ELF-1 (cell line): ENCODE results near the gene LAMA4.

Experiments
- DNase-seq: peaks from one replicate; pipeline ENCODE4 v3.0.0-alpha.2; 2016; ENCODE audit warnings: low read depth, low spot score

LAMA4 gene, protein sequence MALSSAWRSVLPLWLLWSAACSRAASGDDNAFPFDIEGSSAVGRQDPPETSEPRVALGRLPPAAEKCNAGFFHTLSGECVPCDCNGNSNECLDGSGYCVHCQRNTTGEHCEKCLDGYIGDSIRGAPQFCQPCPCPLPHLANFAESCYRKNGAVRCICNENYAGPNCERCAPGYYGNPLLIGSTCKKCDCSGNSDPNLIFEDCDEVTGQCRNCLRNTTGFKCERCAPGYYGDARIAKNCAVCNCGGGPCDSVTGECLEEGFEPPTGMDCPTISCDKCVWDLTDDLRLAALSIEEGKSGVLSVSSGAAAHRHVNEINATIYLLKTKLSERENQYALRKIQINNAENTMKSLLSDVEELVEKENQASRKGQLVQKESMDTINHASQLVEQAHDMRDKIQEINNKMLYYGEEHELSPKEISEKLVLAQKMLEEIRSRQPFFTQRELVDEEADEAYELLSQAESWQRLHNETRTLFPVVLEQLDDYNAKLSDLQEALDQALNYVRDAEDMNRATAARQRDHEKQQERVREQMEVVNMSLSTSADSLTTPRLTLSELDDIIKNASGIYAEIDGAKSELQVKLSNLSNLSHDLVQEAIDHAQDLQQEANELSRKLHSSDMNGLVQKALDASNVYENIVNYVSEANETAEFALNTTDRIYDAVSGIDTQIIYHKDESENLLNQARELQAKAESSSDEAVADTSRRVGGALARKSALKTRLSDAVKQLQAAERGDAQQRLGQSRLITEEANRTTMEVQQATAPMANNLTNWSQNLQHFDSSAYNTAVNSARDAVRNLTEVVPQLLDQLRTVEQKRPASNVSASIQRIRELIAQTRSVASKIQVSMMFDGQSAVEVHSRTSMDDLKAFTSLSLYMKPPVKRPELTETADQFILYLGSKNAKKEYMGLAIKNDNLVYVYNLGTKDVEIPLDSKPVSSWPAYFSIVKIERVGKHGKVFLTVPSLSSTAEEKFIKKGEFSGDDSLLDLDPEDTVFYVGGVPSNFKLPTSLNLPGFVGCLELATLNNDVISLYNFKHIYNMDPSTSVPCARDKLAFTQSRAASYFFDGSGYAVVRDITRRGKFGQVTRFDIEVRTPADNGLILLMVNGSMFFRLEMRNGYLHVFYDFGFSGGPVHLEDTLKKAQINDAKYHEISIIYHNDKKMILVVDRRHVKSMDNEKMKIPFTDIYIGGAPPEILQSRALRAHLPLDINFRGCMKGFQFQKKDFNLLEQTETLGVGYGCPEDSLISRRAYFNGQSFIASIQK (N-terminal part only)

DNA sequence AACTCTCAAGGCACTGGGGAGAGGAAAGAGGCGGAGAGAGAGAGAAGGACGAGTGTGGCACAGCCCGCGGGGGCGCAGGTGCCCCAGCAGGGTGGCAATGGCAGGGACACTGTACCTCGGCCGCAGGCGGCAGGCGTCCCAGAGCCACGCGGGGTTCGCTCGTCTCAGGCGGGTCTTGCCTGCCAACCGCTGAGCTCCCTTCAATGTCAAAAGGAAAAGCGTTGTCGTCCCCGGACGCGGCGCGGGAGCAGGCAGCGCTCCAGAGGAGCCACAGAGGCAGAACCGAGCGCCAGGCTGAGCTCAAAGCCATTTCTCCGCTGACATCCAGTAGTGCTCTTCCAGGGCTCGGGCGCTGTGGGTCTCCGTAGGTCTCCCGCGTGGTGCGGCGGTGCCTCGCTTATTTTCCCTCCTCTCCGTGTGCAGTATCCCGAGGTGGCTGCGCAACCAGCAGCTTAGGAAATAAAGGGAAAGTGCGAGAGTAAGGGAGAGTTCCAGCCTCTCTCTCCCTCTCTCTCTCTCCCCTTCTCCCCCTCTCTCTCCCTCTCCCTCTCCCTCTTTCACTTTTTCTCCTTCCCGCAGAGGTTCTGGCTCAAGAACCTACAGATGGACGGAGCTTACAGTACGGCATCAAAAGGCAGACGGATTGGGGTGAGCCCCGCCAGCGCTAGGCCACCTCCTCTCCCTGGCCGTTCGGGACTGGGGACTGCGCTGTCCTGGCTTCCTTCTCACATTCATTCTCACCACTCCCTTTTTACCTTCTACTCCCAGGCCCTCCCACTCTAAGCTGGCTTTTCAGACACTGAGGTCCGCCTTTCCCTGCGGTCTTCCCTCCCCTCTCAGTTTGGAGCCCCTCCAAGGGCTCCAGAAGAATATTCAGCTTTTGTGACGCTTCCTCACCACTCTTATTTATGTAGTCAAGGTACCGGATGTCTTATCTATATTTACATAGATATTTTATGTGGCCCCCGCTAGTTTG is at the start of gene LAMA4:
LAMA4 (minus strand) TSS at position 727 of the 976 bp plus-strand sequence; CDS start at position 310, 417 bp downstream.
- peak; percentile 53 for DNase-seq

DNA sequence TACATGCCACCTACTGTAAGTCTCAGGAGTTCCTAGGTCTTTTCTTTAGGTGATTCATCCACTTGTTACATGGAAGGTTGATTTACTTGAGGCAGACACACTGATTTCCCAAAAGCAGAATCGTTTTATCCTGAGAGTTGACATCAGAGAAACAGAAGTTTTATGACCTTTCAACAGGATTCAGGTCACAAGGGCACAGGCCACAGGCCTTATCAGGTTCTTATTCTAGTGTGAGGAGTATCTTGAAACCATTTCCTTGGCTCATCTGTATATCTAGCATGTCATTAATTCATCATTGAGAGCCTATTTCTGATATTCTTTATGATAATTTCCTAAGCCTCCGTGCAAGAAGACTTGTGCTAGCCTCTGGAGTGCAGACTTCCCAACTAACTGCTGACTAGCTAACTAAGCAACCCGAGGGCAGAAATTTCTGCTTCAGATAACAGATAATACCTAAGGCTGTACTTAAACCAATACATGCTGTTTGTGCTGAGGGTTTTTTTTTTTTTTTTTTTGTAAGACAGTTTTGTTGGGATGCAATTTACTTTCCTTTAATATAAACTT is 47.9 kb upstream of the LAMA4 start:
- DNase-seq: no peak

DNA sequence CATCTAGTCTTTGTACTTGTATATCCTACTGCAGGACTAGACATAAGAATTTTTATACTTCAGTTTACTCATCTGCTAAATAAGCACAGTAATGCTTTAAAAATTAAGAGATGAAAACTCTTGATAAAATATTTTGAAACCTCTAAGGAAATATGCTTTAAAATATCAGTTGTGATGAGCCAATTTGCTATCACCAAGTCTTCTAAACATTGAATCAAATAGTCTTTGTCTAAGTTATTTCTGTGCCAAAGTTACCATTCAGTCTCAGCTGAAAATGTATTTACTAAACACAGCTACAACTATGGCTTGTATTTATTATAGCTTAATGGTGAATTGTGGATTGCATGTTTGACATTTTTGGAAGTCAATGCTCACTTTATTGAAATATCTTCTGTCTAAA is 46.5 kb upstream of the LAMA4 start:
- no peak for DNase-seq

DNA sequence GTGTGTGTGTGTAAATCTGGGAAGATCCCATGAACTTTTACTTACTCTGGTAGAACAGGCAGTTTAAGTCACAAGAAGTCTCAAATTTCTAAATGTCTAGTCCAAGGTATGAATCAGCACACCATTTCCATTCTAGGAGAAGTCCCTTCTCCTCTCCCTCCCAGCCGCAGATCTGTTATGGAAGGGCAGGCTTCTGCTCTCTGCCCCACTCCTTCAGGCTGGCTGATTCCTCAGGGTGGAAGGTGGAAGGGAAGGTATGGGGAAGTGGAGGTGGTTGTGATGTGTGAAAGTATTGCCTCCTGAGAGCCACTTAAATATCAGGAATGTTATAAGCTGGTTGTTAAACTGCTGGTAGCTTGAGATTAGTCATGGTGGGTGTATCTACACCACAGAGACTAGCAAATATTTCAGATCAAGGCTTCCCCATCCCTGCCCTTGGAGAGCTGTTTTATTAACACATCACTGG is 44.5 kb upstream of the LAMA4 start:
- DNase-seq: no peak

DNA sequence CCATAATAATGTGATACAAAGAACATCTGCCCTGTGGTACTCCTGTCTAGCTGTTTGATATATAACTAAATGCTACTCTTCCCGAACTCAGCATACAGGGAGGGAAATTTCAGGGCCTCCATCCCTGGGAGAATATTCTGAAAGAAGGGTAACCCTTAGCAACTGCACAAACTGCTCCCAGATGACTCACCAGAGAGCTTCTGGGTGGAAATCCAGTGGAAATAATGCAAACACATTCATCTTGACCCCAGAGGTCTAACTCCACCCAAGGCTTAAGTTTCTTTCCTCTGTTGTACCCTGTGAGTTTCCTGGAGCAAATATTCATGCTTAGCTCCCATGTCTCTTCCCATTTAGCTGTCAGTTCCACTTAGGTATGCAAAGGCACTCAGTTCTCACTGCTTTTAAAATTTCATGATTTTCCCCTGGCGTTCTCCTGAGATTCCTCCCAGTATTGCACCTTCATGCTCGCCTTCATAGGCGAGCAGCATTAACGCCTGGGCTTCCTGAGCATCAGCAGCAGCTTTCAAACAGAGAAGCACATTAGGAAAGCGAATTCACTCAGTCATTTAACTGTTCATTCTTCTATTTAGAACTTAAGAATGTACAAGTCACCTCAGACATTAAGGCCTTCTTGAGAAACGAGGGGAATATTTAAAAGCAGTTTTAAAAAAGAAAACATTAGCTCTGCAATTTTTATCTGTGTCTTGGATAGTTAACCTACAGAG is 43.8 kb upstream of the LAMA4 start:
- no peak for DNase-seq

DNA sequence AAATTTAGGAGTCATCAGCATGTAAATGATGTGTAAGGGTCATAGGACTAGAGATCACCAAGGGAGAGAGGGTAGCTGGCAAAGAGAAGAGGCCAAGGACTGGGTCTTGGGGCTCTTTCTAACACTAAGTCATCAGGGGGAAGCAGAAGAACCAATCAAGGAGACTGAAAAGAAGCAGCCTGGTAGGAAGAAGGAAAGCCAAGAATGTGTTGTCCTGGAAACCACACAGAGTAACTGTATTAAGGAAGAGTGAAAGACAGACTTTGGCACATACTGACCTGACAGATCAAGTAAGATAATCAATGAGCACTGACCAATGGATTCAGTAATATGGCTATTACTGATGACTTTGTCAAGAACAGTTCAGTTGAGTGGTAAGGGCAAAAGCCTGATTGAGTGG is 42.3 kb upstream of the LAMA4 start:
- no peak for DNase-seq

DNA sequence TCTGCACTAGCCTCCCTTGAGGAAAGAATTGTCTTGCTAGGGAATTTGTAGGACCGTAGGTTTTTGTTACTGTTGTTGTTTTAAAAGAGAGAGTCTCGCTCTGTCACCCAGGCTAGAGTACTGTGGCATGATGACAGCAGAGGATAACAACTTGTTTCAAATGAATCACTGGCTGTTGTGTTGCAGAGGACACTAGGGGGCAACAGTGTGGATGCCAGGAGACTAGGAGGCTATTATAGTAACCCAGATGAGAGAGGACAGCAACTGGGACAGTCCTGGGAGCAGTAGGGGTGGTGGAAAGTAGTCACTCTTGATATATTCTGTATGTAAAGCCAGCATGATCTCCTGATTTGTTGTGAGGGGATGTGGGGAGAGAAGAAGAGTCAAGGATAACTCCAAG is 41.8 kb upstream of the LAMA4 start:
- peak; percentile 32 for DNase-seq

DNA sequence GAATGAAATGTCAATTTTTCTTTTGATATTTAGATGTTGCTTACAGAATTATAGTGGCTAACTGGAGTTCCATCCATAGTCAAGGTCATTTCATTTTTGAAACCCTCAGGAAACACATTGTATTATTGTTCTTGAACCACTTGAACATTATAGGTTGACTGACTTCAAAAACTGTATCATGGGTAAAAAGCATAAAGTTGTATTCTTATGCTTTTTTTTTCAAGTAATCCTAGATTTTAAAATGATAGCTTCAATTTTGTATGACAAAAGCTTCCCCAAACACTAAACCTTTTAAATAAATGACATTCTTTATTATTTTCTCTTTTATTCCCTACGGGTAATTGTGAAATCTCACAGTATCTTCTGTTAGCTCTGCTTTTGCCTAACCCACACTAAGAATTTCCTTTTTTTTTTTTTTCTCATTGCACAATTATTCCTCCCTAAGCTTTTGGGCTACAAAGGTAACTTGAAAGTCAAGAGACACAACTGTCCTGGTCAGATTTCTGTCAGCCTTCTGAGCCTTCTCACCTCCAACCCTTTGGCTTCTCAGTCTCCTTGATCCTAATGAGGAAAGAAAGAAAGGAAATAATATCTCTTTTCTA is 36.9 kb upstream of the LAMA4 start:
- DNase-seq: no peak

DNA sequence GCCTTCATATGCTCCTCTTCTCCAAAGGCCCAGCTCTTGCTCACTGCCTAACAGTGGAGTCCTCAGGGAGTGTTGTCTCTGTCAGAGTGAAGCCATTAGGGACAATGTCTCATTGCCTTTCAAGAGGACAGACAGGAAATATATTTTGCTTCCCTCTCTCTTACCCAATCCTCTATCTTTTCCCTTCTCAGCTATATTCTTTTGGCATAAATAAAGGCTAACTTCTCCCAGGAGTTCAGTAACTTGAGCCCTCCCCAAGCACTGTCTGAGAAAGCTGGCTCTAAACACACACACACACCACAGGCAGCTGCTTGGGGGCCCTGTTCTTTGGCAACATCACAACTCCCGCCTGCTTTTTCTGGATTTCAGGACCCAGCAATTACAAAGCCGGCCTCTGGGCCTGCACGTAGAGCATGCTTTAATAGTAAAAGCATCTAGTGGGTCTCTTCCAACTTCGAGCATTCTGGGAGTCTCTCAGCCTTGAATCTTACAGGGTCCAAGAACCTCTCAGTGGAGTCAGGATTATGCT is 34.7 kb upstream of the LAMA4 start:
- peak; percentile 43 for DNase-seq

DNA sequence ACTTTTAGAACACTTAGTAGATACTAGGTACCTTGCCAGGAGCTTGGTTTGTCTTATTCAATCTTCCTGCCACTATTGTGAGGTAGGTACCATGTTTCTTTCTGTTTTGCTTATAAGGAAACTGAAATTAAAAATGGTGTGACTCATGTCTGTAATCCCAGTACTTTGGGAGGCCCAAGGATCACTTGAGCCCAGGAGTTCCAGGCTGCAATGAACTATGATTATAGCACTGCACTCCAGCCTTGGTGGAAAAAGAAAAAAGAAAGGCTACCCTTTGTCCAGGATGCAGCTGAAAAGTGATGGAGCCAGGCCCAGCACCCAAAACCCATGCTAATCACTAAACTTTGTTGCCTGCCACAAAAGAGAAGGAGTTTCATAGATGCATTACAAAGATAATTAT is 34.1 kb upstream of the LAMA4 start:
- DNase-seq: no peak

DNA sequence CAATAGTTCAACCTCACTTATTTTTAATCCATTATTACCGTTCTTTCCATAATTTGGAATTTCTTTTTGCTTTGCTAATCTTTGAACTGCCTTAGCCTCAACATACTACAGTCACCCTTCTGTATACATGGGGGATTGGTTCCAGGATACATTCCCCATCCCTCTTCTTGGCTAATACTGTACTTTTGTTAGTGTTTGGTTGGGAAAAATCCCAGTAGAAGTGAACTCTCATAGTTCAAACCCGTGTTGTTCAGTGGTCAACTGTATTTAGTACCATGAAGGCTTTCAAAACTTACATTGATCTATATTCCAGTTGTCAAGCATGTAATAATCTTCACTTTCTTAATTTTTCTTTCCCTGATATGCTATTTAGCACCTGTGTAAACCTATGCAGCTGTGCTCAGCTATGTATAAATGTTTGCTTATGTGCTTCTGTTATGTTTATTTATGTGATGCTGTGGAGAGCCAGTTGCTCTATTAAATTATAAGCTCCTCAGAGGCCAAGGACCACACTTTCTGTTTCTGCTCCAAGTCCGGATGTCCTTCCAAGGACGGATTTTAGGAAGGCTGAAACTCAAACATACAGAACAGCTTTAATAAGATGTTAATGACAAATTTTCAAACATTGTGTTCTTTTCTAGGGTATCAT is 33.3 kb upstream of the LAMA4 start:
- no peak for DNase-seq

DNA sequence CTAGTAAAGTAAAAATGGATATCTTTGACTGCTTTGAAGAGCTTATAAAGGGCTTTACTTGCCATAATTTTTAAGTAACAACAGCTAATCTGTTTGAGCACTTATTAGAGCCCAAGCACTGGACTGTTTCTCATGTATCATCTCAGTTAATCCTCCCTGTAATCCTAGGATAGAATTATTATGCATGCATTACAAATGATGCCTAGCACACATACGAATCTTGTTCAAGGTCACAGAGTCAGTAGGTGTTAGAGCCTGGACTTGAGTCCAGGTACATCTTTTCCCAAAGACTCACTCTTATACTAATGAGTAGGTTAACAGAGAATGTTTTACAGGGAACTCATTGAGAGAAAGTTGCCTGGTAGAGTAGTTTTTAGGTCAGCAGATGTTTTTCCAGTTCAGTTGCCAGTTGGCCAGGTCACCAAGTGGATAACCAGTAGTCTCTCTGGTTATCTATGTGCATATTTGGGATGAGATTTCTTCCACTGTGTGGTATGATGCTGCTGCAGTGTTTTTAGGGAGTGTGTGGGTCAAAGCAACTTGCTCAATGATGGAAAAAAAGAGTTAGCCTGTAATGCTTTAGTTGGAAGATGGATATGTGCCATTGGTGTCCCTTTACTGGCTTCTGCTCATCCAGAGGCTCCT is 32.3 kb upstream of the LAMA4 start:
- no peak for DNase-seq

DNA sequence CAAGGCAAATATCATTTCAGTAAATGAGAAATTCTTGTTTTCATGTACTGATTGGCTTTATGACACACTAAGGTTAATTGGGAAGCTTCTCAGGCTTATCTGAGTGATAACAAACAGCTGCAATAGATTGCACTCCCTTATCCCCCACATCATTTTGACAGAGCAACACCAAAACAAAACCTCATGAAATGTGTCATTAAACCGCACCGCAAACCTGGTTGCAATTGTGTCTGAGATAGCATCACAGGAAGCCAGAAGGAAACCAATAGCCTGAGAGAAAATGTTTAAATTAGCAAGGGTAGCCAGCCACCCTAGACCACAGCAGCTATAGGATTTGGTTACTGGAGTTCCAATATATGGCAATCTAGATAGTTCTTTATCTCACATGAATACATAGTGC is 31.6 kb upstream of the LAMA4 start:
- DNase-seq: no peak

DNA sequence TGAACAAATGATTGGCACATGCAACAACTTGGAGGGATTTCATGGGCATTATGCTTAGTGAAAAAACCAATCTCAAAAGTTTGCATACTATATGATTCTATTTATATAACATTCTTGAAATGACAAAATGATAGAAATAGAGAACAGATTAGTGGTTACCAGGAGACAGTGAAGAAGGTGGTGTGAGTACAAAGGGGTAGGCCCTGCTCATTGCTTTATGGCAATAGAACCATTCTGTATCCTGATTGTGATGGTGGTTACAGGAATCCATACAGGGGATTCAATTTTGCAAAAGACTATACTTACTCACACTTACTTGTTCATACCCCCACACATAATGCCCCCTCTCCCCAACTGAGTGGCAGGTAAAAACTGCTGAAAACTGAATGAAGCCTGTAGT is 30.2 kb upstream of the LAMA4 start:
- DNase-seq: no peak

DNA sequence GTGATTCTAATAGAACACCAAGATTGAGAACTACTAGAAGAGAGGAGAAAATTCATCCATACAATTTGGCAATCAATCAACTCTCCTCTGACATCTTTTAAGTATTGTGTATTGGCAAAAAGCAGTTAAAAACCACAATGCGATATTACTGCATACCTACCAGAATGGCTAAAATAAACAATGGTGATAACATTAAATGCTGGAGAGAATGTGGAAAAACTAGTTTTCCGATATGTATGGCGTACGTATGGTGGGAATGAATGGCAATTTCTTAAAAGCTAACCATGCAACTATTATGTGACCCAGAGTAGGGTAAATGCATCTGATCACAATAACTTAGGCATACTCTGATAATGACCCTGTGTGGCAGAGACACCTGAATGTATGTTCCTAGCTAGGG is 29.3 kb upstream of the LAMA4 start:
- no peak for DNase-seq

DNA sequence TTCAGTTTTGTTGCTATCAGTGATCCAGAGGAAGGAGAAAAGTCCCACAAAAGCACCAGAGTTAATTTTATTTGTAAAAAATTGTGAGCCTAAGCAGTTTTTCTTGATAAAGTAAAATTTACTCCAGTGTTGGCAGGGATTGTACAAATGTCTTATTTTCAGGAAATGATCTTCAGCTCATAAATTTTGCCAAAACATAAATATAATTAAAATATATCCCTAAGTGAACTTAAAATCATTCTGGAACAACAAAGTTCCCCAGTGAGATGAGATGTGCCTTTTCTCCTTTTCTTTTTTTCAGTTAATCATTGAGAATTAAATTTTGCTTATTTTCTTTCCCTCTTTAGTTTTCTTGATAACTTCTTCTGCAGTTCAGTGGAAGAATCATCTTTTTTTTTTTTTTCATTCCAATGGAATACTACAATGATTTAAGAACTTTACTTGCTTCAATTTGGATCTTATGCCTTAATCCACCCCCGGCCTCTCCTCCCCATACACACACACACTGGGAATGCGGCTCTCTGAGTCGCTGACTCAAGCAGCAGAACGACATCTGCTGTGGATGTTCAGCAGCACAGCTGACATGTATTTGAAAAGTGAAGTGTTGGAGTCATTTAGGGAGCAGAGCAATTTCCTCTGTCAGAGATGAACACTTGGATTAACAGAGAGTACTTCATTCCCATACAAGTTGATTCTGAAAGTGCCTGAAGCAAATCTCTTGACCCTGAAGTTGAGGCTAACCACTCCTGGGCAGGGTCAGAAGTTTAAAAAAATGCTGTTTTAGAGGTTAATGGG is 27.7 kb upstream of the LAMA4 start:
- no peak for DNase-seq
